HG03342 (cell line): ENCODE measurements around the gene SOCS1.
A peak's percentile ranks its signal among the peaks of the same experiment; 100 is the strongest.

Experiments
- ATAC-seq: cut with Tn5 transposase; IDR thresholded peaks from one replicate; pipeline ENCODE4 v1.9.1; 2021; ENCODE audit warnings: mild to moderate bottlenecking, moderate library complexity; ENCODE audit not compliant: unreplicated experiment

The SOCS1 gene

GRCh38 chr16:11263737-11264136 is 7.7 kb upstream of the SOCS1 start:
- ATAC-seq = no peak

GRCh38 chr16:11262915-11263314 is 6.9 kb upstream of the SOCS1 start:
- no peak for ATAC-seq

GRCh38 chr16:11260596-11260966 is 4.6 kb upstream of the SOCS1 start:
- ATAC-seq = no peak

GRCh38 chr16:11259655-11260595 is 3.9 kb upstream of the SOCS1 start:
- ATAC-seq = no peak

- ATAC-seq = no peak
These were observed 2.8 kb upstream of the SOCS1 start for GRCh38 chr16:11258553-11259492.

GRCh38 chr16:11257131-11257938 is 1.3 kb upstream of the SOCS1 start:
- no peak for ATAC-seq

GRCh38 chr16:11256661-11257130 is 692 bp upstream of the SOCS1 start:
- no peak for ATAC-seq

GRCh38 chr16:11254913-11255736 is 879 bp downstream of the SOCS1 start:
- ATAC-seq = peak; percentile 15

GRCh38 chr16:11253995-11254912 is 1.8 kb downstream of the SOCS1 start:
- ATAC-seq = no peak

- no peak for ATAC-seq
These were observed 2.7 kb downstream of the SOCS1 start for GRCh38 chr16:11253009-11253994.

- no peak for ATAC-seq
These were observed 3.5 kb downstream of the SOCS1 start for GRCh38 chr16:11252482-11252931.

- no peak for ATAC-seq
These were observed 4.2 kb downstream of the SOCS1 start for GRCh38 chr16:11251525-11252481.

- ATAC-seq = no peak
These were observed 5.0 kb downstream of the SOCS1 start for GRCh38 chr16:11250786-11251524.

GRCh38 chr16:11250091-11250785 is 5.8 kb downstream of the SOCS1 start:
- no peak for ATAC-seq
